IMR-90 (cell line): Measurements from ENCODE around the gene RUNX2. TPM values are rescaled to one million over a fixed set of nuclear protein-coding genes. Genes with fewer than 3 reads are reported as not detected.

Experiments used
- ATAC-seq: fragments of 200-7000 bp; cut with Tn5 transposase; 2 replicates; pipeline ENCODE4 v1.9.1; 2020; ENCODE audit warnings: low read depth, mild to moderate bottlenecking, moderate library complexity
- BruUV-seq: library from RNA; stranded (reverse); fragments of 400-500 nt; replicated peaks from 2 replicates; lab custom pipeline; 2021; lab: Mats Ljungman, UMichigan
- CTCF ChIA-PET: fragments of 300-600 bp; formaldehyde crosslinking; extraction: SDS; loops from one replicate; lab custom pipeline; 2021; ENCODE audit warnings: antibody characterized with exemption; lab: Yijun Ruan, JAX
- POLR2A ChIA-PET: fragments of 300-600 bp; sonication (Branson Sonifier 250); formaldehyde crosslinking; loops from one replicate; lab custom pipeline; 2022; ENCODE audit warnings: antibody characterized with exemption; ENCODE audit not compliant: unreplicated experiment; lab: Charles Lee
- DNase-seq: peaks from one replicate; pipeline ENCODE4 v3.0.0; 2013
- H2AFZ ChIP-seq: replicated peaks from 2 replicates; pipeline ENCODE3; 2013; ENCODE audit warnings: low read length, mild to moderate bottlenecking; ENCODE audit not compliant: poor library complexity
- H2AK5ac ChIP-seq: 2 replicates; pipeline ENCODE4 v1.6.1; 2013; ENCODE audit warnings: low read depth, low read length, inconsistent platforms
- H2AK9ac ChIP-seq: replicated peaks from 2 replicates; pipeline ENCODE3; 2013; ENCODE audit warnings: mild to moderate bottlenecking, low read depth, low read length, moderate library complexity; ENCODE audit not compliant: poor library complexity
- H2BK120ac ChIP-seq: 2 replicates; pipeline ENCODE4 v1.6.1; 2013; ENCODE audit warnings: low read depth, low read length, inconsistent platforms
- H2BK15ac ChIP-seq: 3 replicates; pipeline ENCODE4 v1.6.1; 2013; ENCODE audit warnings: low read depth, low read length, inconsistent platforms
- H2BK20ac ChIP-seq: 2 replicates; pipeline ENCODE4 v1.6.1; 2013; ENCODE audit warnings: low read depth, mild to moderate bottlenecking, inconsistent platforms, low read length, moderate library complexity
- H2BK5ac ChIP-seq: 2 replicates; pipeline ENCODE4 v1.6.1; 2013; ENCODE audit warnings: mild to moderate bottlenecking, low read depth, low read length, inconsistent platforms; ENCODE audit not compliant: poor library complexity, severe bottlenecking
- H3K14ac ChIP-seq: replicated peaks from 2 replicates; pipeline ENCODE4 v1.6.1; 2013; ENCODE audit warnings: low read depth, low read length, inconsistent platforms
- H3K18ac ChIP-seq: 2 replicates; pipeline ENCODE4 v1.6.1; 2013; ENCODE audit warnings: low read depth, low read length, control low read depth
- H3K23ac ChIP-seq: 2 replicates; pipeline ENCODE4 v1.6.1; 2013; ENCODE audit warnings: low read depth, low read length, inconsistent platforms
- H3K27ac ChIP-seq: 2 replicates; pipeline ENCODE4 v1.5.1; 2013; ENCODE audit warnings: mild to moderate bottlenecking, control low read depth, low read length; ENCODE audit not compliant: insufficient read depth
- H3K27me3 ChIP-seq: 2 replicates; pipeline ENCODE4 v1.6.1; 2013; ENCODE audit warnings: low read length; ENCODE audit not compliant: control insufficient read depth, insufficient read depth
- H3K36me3 ChIP-seq: 2 replicates; pipeline ENCODE4 v1.6.1; 2013; ENCODE audit warnings: low read length, mixed read lengths; ENCODE audit not compliant: control insufficient read depth, insufficient read depth
- H3K4ac ChIP-seq: 2 replicates; pipeline ENCODE4 v1.6.1; 2013; ENCODE audit warnings: low read depth, low read length, inconsistent platforms
- H3K4me1 ChIP-seq: 2 replicates; pipeline ENCODE4 v1.6.1; 2013; ENCODE audit warnings: low read length, mixed read lengths; ENCODE audit not compliant: control insufficient read depth, insufficient read depth
- H3K4me2 ChIP-seq: 2 replicates; pipeline ENCODE4 v1.6.1; 2013; ENCODE audit warnings: low read depth, mild to moderate bottlenecking, control low read depth, low read length, moderate library complexity
- H3K4me3 ChIP-seq: 2 replicates; pipeline ENCODE4 v1.5.1; 2013; ENCODE audit warnings: low read depth, mild to moderate bottlenecking, control low read depth, low read length, moderate library complexity; ENCODE audit not compliant: insufficient read depth
- H3K56ac ChIP-seq: 2 replicates; pipeline ENCODE4 v1.6.1; 2013; ENCODE audit warnings: low read length, inconsistent platforms; ENCODE audit not compliant: insufficient read depth; ENCODE audit errors: extremely low read depth
- H3K79me1 ChIP-seq, 2 experiments: 2 replicates each; pipeline ENCODE4 v1.6.1; 2013; ENCODE audit warnings: low read length in 2 of 2, inconsistent platforms in 1 of 2, low read depth in 1 of 2
- H3K9ac ChIP-seq: 2 replicates; pipeline ENCODE4 v1.6.1; 2013; ENCODE audit warnings: low read depth, low read length, control low read depth
- H3K9me1 ChIP-seq: 2 replicates; pipeline ENCODE4 v1.6.1; 2013; ENCODE audit warnings: low read length, inconsistent platforms; ENCODE audit not compliant: insufficient read depth
- H3K9me3 ChIP-seq: 2 replicates; pipeline ENCODE4 v1.6.1; 2013; ENCODE audit warnings: low read length; ENCODE audit not compliant: control insufficient read depth, insufficient read depth
- H4K20me1 ChIP-seq: 2 replicates; pipeline ENCODE4 v1.6.1; 2013; ENCODE audit warnings: low read length, inconsistent platforms; ENCODE audit not compliant: insufficient read depth
- H4K5ac ChIP-seq: 2 replicates; pipeline ENCODE4 v1.6.1; 2013; ENCODE audit warnings: mild to moderate bottlenecking, low read depth, low read length, control low read depth
- H4K8ac ChIP-seq, 2 experiments: 2 replicates each; pipeline ENCODE4 v1.6.1; 2013; ENCODE audit warnings: low read depth in 2 of 2, low read length in 2 of 2, control low read depth in 1 of 2, inconsistent platforms in 1 of 2
- H4K91ac ChIP-seq: 2 replicates; pipeline ENCODE4 v1.6.1; 2013; ENCODE audit warnings: low read depth, low read length, inconsistent platforms; ENCODE audit not compliant: insufficient read depth
- BHLHE40 ChIP-seq: fragments of 150-350 bp; IDR thresholded peaks from 2 replicates; pipeline ENCODE4 v1.6.1; 2016; ENCODE audit warnings: mild to moderate bottlenecking, low read depth, low read length
- CEBPB ChIP-seq: IDR thresholded peaks from 2 replicates; pipeline ENCODE4 v1.6.1; 2012; ENCODE audit warnings: low read depth, low read length, improper control_type of control experiment
- CHD1 ChIP-seq: IDR thresholded peaks from 2 replicates; pipeline ENCODE4 v1.6.1; 2012; ENCODE audit warnings: low read depth, low read length, improper control_type of control experiment
- ELK1 ChIP-seq: fragments of 150-350 bp; IDR thresholded peaks from 2 replicates; pipeline ENCODE4 v1.6.1; 2016; ENCODE audit warnings: low read depth, mild to moderate bottlenecking, low read length, moderate library complexity, borderline replicate concordance
- FOS ChIP-seq: fragments of 150-350 bp; IDR thresholded peaks from 2 replicates; pipeline ENCODE4 v1.6.1; 2016; ENCODE audit warnings: low read depth, low read length
- MAFK ChIP-seq: IDR thresholded peaks from 2 replicates; pipeline ENCODE4 v1.6.1; 2012; ENCODE audit warnings: low read depth, low read length, improper control_type of control experiment
- MAZ ChIP-seq: IDR thresholded peaks from 2 replicates; pipeline ENCODE4 v1.6.1; 2012; ENCODE audit warnings: low read depth, mild to moderate bottlenecking, low read length, improper control_type of control experiment, moderate library complexity, borderline replicate concordance
- MXI1 ChIP-seq: IDR thresholded peaks from 2 replicates; pipeline ENCODE4 v1.6.1; 2012; ENCODE audit warnings: low read depth, mild to moderate bottlenecking, low read length, moderate library complexity, borderline replicate concordance
- NFE2L2 ChIP-seq: fragments of 150-350 bp; IDR thresholded peaks from 2 replicates; pipeline ENCODE4 v1.6.1; 2016; ENCODE audit warnings: low read depth, mild to moderate bottlenecking, low read length
- POLR2A ChIP-seq: IDR thresholded peaks from 2 replicates; pipeline ENCODE4 v1.6.1; 2012; ENCODE audit warnings: mild to moderate bottlenecking, low read depth, low read length
- RAD21 ChIP-seq: IDR thresholded peaks from 2 replicates; pipeline ENCODE4 v1.6.1; 2012; ENCODE audit warnings: low read length, improper control_type of control experiment
- RCOR1 ChIP-seq: IDR thresholded peaks from 2 replicates; pipeline ENCODE4 v1.6.1; 2012; ENCODE audit warnings: mild to moderate bottlenecking, low read length, improper control_type of control experiment; ENCODE audit not compliant: insufficient replicate concordance
- RFX5 ChIP-seq: IDR thresholded peaks from 2 replicates; pipeline ENCODE4 v1.8.0; 2012; ENCODE audit warnings: low read depth, mild to moderate bottlenecking, low read length, moderate library complexity
- SMC3 ChIP-seq: fragments of 150-350 bp; IDR thresholded peaks from 2 replicates; pipeline ENCODE4 v1.6.1; 2016; ENCODE audit warnings: low read depth, mild to moderate bottlenecking, antibody characterized with exemption, low read length, moderate library complexity
- USF2 ChIP-seq: fragments of 150-350 bp; IDR thresholded peaks from 2 replicates; pipeline ENCODE4 v1.6.1; 2017; ENCODE audit warnings: mild to moderate bottlenecking, antibody characterized with exemption, low read length, low read depth
- WGBS, 2 experiments: methylation state at CpG; one replicate each; pipeline versions ENCODE4 v1.1.5 to v1.1.7; 2013; ENCODE audit warnings: missing lambda C conversion rate in 2 of 2; ENCODE audit not compliant: insufficient read length in 1 of 2; ENCODE audit errors: extremely low coverage in 2 of 2; 5-methylcytosine and 5-hydroxymethylcytosine counted together
- dilution Hi-C: fragments of 300-500 bp; cut with HindIII; formaldehyde crosslinking; loops from one replicate; pipeline ENCODE4 v1.14.3; 2018; ENCODE audit warnings: low sequenced_read_pairs; ENCODE audit not compliant: unreplicated experiment
- in situ Hi-C: fragments of 300-500 bp; cut with MboI; formaldehyde crosslinking; loops from 3 replicates; pipeline ENCODE4 v1.14.3; 2019; ENCODE audit warnings: low sequenced_read_pairs, inconsistent platforms, mixed read lengths
- intact Hi-C: fragments of 100-400 bp; cut with micrococcal nuclease; formaldehyde crosslinking; loops from 2 replicates; pipeline ENCODE4 v1.10.0; 2022
- polyA plus RNA-seq, 3 experiments: library from polyadenylated mRNA; depleted of rRNA; stranded (reverse); fragments of >200 nt; gene quantifications; 2 replicates each; pipeline ENCODE4 v1.2.3, GENCODE V29; 2012; ENCODE audit warnings: low replicate concordance in 1 of 3
- total RNA-seq: library from RNA; depleted of rRNA; stranded (reverse); fragments of >200 nt; gene quantifications from 2 replicates; pipeline ENCODE4 v1.2.3, GENCODE V29; 2012
- TF ChIP-seq, protein P1 (sequence below): conservative IDR thresholded peaks from 2 replicates; pipeline ENCODE4 v1.5.1; 2012; ENCODE audit warnings: mild to moderate bottlenecking, low read depth, low read length, improper control_type of control experiment

Gene RUNX2
- total and polyA plus RNA-seq, 2 of the 4 experiments (the other 2 are of a cell fraction), result 2.3 to 4.7 TPM

DNA sequence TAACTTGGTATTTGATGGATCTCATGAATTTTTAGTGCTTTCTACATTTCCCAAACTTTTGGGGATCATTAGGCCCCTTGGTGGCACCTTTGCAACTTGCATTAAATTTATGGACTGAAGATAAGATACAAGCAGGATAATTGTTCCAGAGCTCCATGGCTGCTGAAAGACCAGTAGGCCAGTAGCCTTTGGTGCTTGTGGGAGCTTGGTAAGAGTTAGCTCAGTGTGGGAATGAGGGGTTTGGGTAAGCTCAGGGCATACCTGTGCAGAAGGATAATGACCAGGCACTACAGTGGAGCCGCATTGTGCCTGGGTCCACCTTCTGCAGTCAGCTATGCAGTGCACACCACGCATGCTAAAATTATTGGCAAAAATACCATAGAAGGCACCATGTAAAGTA is 290.1 kb downstream of the RUNX2 start:
- Histone ChIP-seq H3K9me1 (peaks cover 3% of the 10 kb centered on the region), H2AK9ac (no peak overlapping the region), H3K18ac (no peak overlapping the region), H2BK15ac (no peak overlapping the region), H2BK20ac (no peak overlapping the region), H4K5ac (no peak overlapping the region), H3K4ac (no peak overlapping the region), H4K20me1 (no peaks in the 10 kb centered on the region), H3K9ac (no peak overlapping the region), H3K4me3 (no peak overlapping the region), H4K8ac (no peak overlapping the region), H3K4me2 (no peak overlapping the region), H4K91ac (no peak overlapping the region), H2AK5ac (no peak overlapping the region), H2BK120ac (no peak overlapping the region), H3K23ac (no peak overlapping the region), H3K36me3 (no peaks in the 10 kb centered on the region), H3K56ac (no peak overlapping the region), H3K14ac (no peak overlapping the region), H3K9me3 (no peaks in the 10 kb centered on the region), H2BK5ac (no peak overlapping the region), H3K4me1 (peaks cover 4% of the 10 kb centered on the region), H2AFZ (no peak overlapping the region), H3K27me3 (no peaks in the 10 kb centered on the region), H3K27ac (no peak overlapping the region), H3K79me1 (no peaks in the 10 kb centered on the region)
- dilution Hi-C loops (no loop called here), in situ Hi-C loops (no loop called here), intact Hi-C loops (no loop called here)
- ChIA-PET POLR2A (no interaction called here), CTCF (interaction anchor here (0.6 kb wide), 1 partner anchor 616 kb away, joined by 4 read pairs; no protein-coding TSS in a partner anchor)
- ATAC-seq (no peak), DNase-seq (no peak)
- WGBS, 2 experiments, result no CpG with 5 or more reads among the region's 2 CpGs
- no TSS peak for BruUV-seq
- no peak for TF ChIP-seq CHD1
- TF ChIP-seq CEBPB, result no peak
- no peak for TF ChIP-seq POLR2A
- TF ChIP-seq RAD21, result no peak
- TF ChIP-seq RCOR1, result no peak
- no peak for TF ChIP-seq ELK1
- TF ChIP-seq MAZ, result no peak
- no peak for TF ChIP-seq MXI1
- TF ChIP-seq, protein P1, sequence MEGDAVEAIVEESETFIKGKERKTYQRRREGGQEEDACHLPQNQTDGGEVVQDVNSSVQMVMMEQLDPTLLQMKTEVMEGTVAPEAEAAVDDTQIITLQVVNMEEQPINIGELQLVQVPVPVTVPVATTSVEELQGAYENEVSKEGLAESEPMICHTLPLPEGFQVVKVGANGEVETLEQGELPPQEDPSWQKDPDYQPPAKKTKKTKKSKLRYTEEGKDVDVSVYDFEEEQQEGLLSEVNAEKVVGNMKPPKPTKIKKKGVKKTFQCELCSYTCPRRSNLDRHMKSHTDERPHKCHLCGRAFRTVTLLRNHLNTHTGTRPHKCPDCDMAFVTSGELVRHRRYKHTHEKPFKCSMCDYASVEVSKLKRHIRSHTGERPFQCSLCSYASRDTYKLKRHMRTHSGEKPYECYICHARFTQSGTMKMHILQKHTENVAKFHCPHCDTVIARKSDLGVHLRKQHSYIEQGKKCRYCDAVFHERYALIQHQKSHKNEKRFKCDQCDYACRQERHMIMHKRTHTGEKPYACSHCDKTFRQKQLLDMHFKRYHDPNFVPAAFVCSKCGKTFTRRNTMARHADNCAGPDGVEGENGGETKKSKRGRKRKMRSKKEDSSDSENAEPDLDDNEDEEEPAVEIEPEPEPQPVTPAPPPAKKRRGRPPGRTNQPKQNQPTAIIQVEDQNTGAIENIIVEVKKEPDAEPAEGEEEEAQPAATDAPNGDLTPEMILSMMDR, result no peak
- TF ChIP-seq RFX5, result no peak
- TF ChIP-seq BHLHE40, result no peak
- no peak for TF ChIP-seq USF2
- TF ChIP-seq MAFK, result no peak
- TF ChIP-seq NFE2L2, result no peak
- TF ChIP-seq FOS, result no peak
- TF ChIP-seq SMC3, result no peak
